Activated CD4-positive, alpha-beta memory T cell treated with anti-CD3 and anti-CD28 coated beads, Interleukin-2, amount 10 ng/mL, durations not matched to agents 7 days and 5 days (primary cell): ENCODE data around the gene FAM8A1. TPM values are rescaled to one million over a fixed set of nuclear protein-coding genes. Genes with fewer than 3 reads are reported as not detected.
A peak's percentile ranks its signal among the peaks of the same experiment; 100 is the strongest.

Experiments used
- CTCF ChIA-PET: fragments of 350-600 bp; sonication (Branson Sonifier 250); formaldehyde crosslinking; loops from one replicate; lab custom pipeline; 2021; ENCODE audit warnings: antibody characterized with exemption, inconsistent platforms; lab: Charles Lee
- POLR2A ChIA-PET: fragments of 350-600 bp; sonication (Branson Sonifier 250); formaldehyde crosslinking; loops from one replicate; lab custom pipeline; 2021; ENCODE audit warnings: antibody characterized with exemption; lab: Charles Lee
- DNase-seq: peaks from one replicate; pipeline ENCODE4 v3.0.0-alpha.2; 2020
- H3K27ac Mint-ChIP-seq: one replicate; pipeline ENCODE4 v1.8.0; 2021; ENCODE audit warnings: mild to moderate bottlenecking, mixed read lengths
- H3K27me3 Mint-ChIP-seq: one replicate; pipeline ENCODE4 v1.8.0; 2021; ENCODE audit warnings: mixed read lengths
- H3K36me3 Mint-ChIP-seq: one replicate; pipeline ENCODE4 v1.8.0; 2021; ENCODE audit warnings: low read depth, mixed read lengths
- H3K4me1 Mint-ChIP-seq: one replicate; pipeline ENCODE4 v1.8.0; 2021; ENCODE audit warnings: mixed read lengths
- H3K4me3 Mint-ChIP-seq: one replicate; pipeline ENCODE4 v1.8.0; 2021; ENCODE audit warnings: mild to moderate bottlenecking, mixed read lengths
- H3K9me3 Mint-ChIP-seq: one replicate; pipeline ENCODE4 v1.8.0; 2021; ENCODE audit warnings: mixed read lengths
- total RNA-seq, 2 experiments: library from RNA; stranded (reverse); gene quantifications; one replicate each; pipeline ENCODE4 v1.2.3, GENCODE V29; 2021

The FAM8A1 gene
- total RNA-seq, 2 experiments from 2014 or later, result 14.1 to 14.3 TPM

- Mint-ChIP-seq H3K4me3 (no peak overlapping the region), H3K27me3 (no peaks in the 10 kb centered on the region), H3K9me3 (no peaks in the 10 kb centered on the region), H3K27ac (peak overlapping the region; percentile 7), H3K36me3 (peaks cover 51% of the 10 kb centered on the region), H3K4me1 (no peaks in the 10 kb centered on the region)
- no peak for DNase-seq
- ChIA-PET CTCF (no interaction called here), POLR2A (interaction anchor here (1.8 to 2.6 kb wide), 2 partner anchors 9 to 12 kb away, joined by 4 to 13 read pairs; partner anchors contain the start of gene FAM8A1)
These were observed 11.9 kb downstream of the FAM8A1 start for GRCh38 chr6:17612048-17612447.

GRCh38 chr6:17615794-17616193 lies 15.7 kb downstream of the FAM8A1 start:
- ChIA-PET CTCF (no interaction called here), POLR2A (no interaction called here)
- no peaks in the 10 kb centered on the region for H3K27me3 Mint-ChIP-seq

GRCh38 chr6:17621003-17621402 lies 20.9 kb downstream of the FAM8A1 start:
- Mint-ChIP-seq H3K4me1 (peaks cover 30% of the 10 kb centered on the region), H3K4me3 (no peak overlapping the region), H3K9me3 (no peaks in the 10 kb centered on the region), H3K27me3 (no peaks in the 10 kb centered on the region), H3K36me3 (peaks cover 72% of the 10 kb centered on the region), H3K27ac (peak overlapping the region; percentile 17)
- ChIA-PET CTCF (interaction anchor here (1.4 kb wide), 1 partner anchor 35 kb away, joined by 4 read pairs; no protein-coding TSS in a partner anchor), POLR2A (interaction anchor here (1.2 to 1.5 kb wide), 3 partner anchors 12 to 20 kb away, joined by 3 to 9 read pairs (median 4); no protein-coding TSS in a partner anchor)
- DNase-seq, result no peak

More at GRCh38 chr6:17615794-17616193, 15.7 kb downstream of the FAM8A1 start:
- Mint-ChIP-seq H3K9me3 (no peaks in the 10 kb centered on the region), H3K27ac (no peak overlapping the region), H3K4me1 (peaks cover 10% of the 10 kb centered on the region), H3K36me3 (peaks cover 67% of the 10 kb centered on the region), H3K4me3 (no peak overlapping the region)
- DNase-seq, result no peak

GRCh38 chr6:17622144-17622543 lies 22.0 kb downstream of the FAM8A1 start:
- POLR2A ChIA-PET, result interaction anchor here (1.4 kb wide), 1 partner anchor 21 kb away, joined by 9 read pairs; no protein-coding TSS in a partner anchor

GRCh38 chr6:17624396-17624795 lies 24.3 kb downstream of the FAM8A1 start:
- POLR2A ChIA-PET, result no interaction called here
- Mint-ChIP-seq H3K9me3 (no peaks in the 10 kb centered on the region), H3K4me1 (peaks cover 32% of the 10 kb centered on the region), H3K27me3 (no peaks in the 10 kb centered on the region), H3K36me3 (peaks cover 68% of the 10 kb centered on the region), H3K27ac (no peak overlapping the region), H3K4me3 (no peak overlapping the region)
- CTCF ChIA-PET, result no interaction called here
- no peak for DNase-seq

More at GRCh38 chr6:17622144-17622543, 22.0 kb downstream of the FAM8A1 start:
- Mint-ChIP-seq H3K4me1 (peaks cover 30% of the 10 kb centered on the region), H3K27ac (no peak overlapping the region), H3K27me3 (no peaks in the 10 kb centered on the region), H3K36me3 (peaks cover 69% of the 10 kb centered on the region), H3K4me3 (no peak overlapping the region), H3K9me3 (no peaks in the 10 kb centered on the region)
- no peak for DNase-seq
- CTCF ChIA-PET, result no interaction called here

- no peak overlapping the region for H3K27ac Mint-ChIP-seq
- DNase-seq, result no peak
- no peaks in the 10 kb centered on the region for H3K27me3 Mint-ChIP-seq
- CTCF ChIA-PET, result interaction anchor here (1.2 to 1.9 kb wide), 2 partner anchors 25 to 73 kb away, joined by 3 to 5 read pairs; no protein-coding TSS in a partner anchor
- POLR2A ChIA-PET, result no interaction called here
- H3K4me1 Mint-ChIP-seq, result peaks cover 38% of the 10 kb centered on the region
- no peaks in the 10 kb centered on the region for H3K9me3 Mint-ChIP-seq
- H3K36me3 Mint-ChIP-seq, result peaks cover 75% of the 10 kb centered on the region
- no peak overlapping the region for H3K4me3 Mint-ChIP-seq
These were observed 28.8 kb downstream of the FAM8A1 start for GRCh38 chr6:17628873-17629272.

- POLR2A ChIA-PET, result no interaction called here
- CTCF ChIA-PET, result no interaction called here
- Mint-ChIP-seq H3K27ac (no peak overlapping the region), H3K27me3 (no peaks in the 10 kb centered on the region), H3K36me3 (peaks cover 74% of the 10 kb centered on the region), H3K4me1 (peaks cover 46% of the 10 kb centered on the region), H3K9me3 (no peaks in the 10 kb centered on the region), H3K4me3 (no peak overlapping the region)
- no peak for DNase-seq
These were observed 29.9 kb downstream of the FAM8A1 start for GRCh38 chr6:17629824-17630510.

- Mint-ChIP-seq H3K4me1 (peaks cover 49% of the 10 kb centered on the region), H3K27me3 (no peaks in the 10 kb centered on the region)
- CTCF ChIA-PET, result no interaction called here
These were observed 30.5 kb downstream of the FAM8A1 start for GRCh38 chr6:17630511-17631073.

GRCh38 chr6:17632934-17633333 lies 32.8 kb downstream of the FAM8A1 start:
- Mint-ChIP-seq H3K27me3 (no peaks in the 10 kb centered on the region), H3K4me3 (no peak overlapping the region), H3K4me1 (peaks cover 59% of the 10 kb centered on the region), H3K9me3 (no peaks in the 10 kb centered on the region), H3K36me3 (peaks cover 84% of the 10 kb centered on the region), H3K27ac (peak overlapping the region; percentile 84)
- POLR2A ChIA-PET, result interaction anchor here (0.8 to 2.2 kb wide), 3 partner anchors 12 to 73 kb away, joined by 3 to 11 read pairs (median 9); partner anchors contain the start of genes FAM8A1 and NUP153
- DNase-seq, result no peak
- CTCF ChIA-PET, result interaction anchor here (1.6 kb wide), 1 partner anchor 49 kb away, joined by 3 read pairs; no protein-coding TSS in a partner anchor

More at GRCh38 chr6:17630511-17631073, 30.5 kb downstream of the FAM8A1 start:
- Mint-ChIP-seq H3K9me3 (no peaks in the 10 kb centered on the region), H3K4me3 (no peak overlapping the region), H3K27ac (peak overlapping the region; percentile 2), H3K36me3 (peaks cover 75% of the 10 kb centered on the region)
- DNase-seq, result no peak
- POLR2A ChIA-PET, result no interaction called here

GRCh38 chr6:17633465-17634188 lies 33.5 kb downstream of the FAM8A1 start:
- Mint-ChIP-seq H3K4me1 (peaks cover 65% of the 10 kb centered on the region), H3K9me3 (no peaks in the 10 kb centered on the region), H3K36me3 (peaks cover 85% of the 10 kb centered on the region), H3K4me3 (peak overlapping the region; percentile 34), H3K27me3 (no peaks in the 10 kb centered on the region), H3K27ac (peak overlapping the region; percentile 84)
- peak; percentile 48 for DNase-seq
- ChIA-PET POLR2A (interaction anchor here (0.9 to 2.2 kb wide), 5 partner anchors 23 to 73 kb away, joined by 3 to 11 read pairs (median 3); partner anchors contain the start of genes FAM8A1 and NUP153), CTCF (interaction anchor here (0.6 to 1.5 kb wide), 5 partner anchors 8 to 78 kb away, joined by 3 to 5 read pairs (median 3); partner anchors contain the start of gene FAM8A1)

- peaks cover 62% of the 10 kb centered on the region for H3K4me1 Mint-ChIP-seq
- POLR2A ChIA-PET, result no interaction called here
These were observed 35.5 kb downstream of the FAM8A1 start for GRCh38 chr6:17635568-17635967.

GRCh38 chr6:17638212-17638715 lies 38.2 kb downstream of the FAM8A1 start:
- ChIA-PET POLR2A (interaction anchor here (1.1 kb wide), 1 partner anchor 38 kb away, joined by 5 read pairs; the partner anchor contains the start of gene FAM8A1), CTCF (no interaction called here)
- Mint-ChIP-seq H3K9me3 (no peaks in the 10 kb centered on the region), H3K36me3 (peaks cover 81% of the 10 kb centered on the region), H3K4me3 (no peak overlapping the region), H3K27me3 (no peaks in the 10 kb centered on the region), H3K27ac (peak overlapping the region; percentile 51), H3K4me1 (peaks cover 50% of the 10 kb centered on the region)
- no peak for DNase-seq

More at GRCh38 chr6:17635568-17635967, 35.5 kb downstream of the FAM8A1 start:
- Mint-ChIP-seq H3K27me3 (no peaks in the 10 kb centered on the region), H3K36me3 (peaks cover 85% of the 10 kb centered on the region), H3K27ac (peak overlapping the region; percentile 51), H3K9me3 (no peaks in the 10 kb centered on the region), H3K4me3 (no peak overlapping the region)
- CTCF ChIA-PET, result interaction anchor here (1.5 kb wide), 1 partner anchor 32 kb away, joined by 5 read pairs; no protein-coding TSS in a partner anchor
- DNase-seq, result no peak
